Sigmoid colon (tissue), 7 donors: Measurements from ENCODE around the gene KCND3. TPM values are rescaled to one million over a fixed set of nuclear protein-coding genes. Genes with fewer than 3 reads are reported as not detected.

ENCODE experiments used
- DNase-seq: peaks from one replicate; pipeline ENCODE4 v3.0.0-alpha.2; 2019
- H3K27ac ChIP-seq, 4 donors: fragments of 200-600 bp; sonication (generic); one replicate each; pipeline ENCODE4 v1.5.1; 2016 to 2019; ENCODE audit warnings: mild to moderate bottlenecking in 1 of 4
- H3K27me3 ChIP-seq, 3 donors: fragments of 200-600 bp; sonication (generic); one replicate each; pipeline ENCODE4 v1.5.1; 2019; ENCODE audit warnings: mild to moderate bottlenecking in 1 of 3
- H3K36me3 ChIP-seq, 4 donors: fragments of 200-600 bp; sonication (generic); one replicate each; pipeline ENCODE4 v1.5.1; 2016 to 2019
- H3K4me1 ChIP-seq, 4 donors: fragments of 200-600 bp; sonication (generic); one replicate each; pipeline ENCODE4 v1.5.1; 2017 to 2019
- H3K4me3 ChIP-seq, 4 donors: fragments of 200-600 bp; sonication (generic); one replicate each; pipeline ENCODE4 v1.5.1; 2017 to 2019; ENCODE audit warnings: mild to moderate bottlenecking in 2 of 4, moderate library complexity in 1 of 4
- H3K9me3 ChIP-seq, 4 donors: fragments of 200-600 bp in 3 of 4; sonication (generic) in 3 of 4; one replicate each; pipeline versions ENCODE4 v1.5.1 to v1.6.1; 2013 to 2019
- CTCF ChIP-seq, 4 experiments: fragments of 450-650 bp in 3 of 4; fragments of 200-600 bp in 1 of 4; IDR thresholded peaks; one replicate each; pipeline ENCODE4 v1.5.1; 2016 to 2019; ENCODE audit warnings: antibody characterized with exemption in 4 of 4, mild to moderate bottlenecking in 3 of 4, moderate library complexity in 2 of 4
- EP300 ChIP-seq, 4 donors: sonication (generic); formaldehyde crosslinking; IDR thresholded peaks; one replicate each; pipeline ENCODE4 v1.6.1; 2017; ENCODE audit warnings: antibody characterized with exemption in 4 of 4
- POLR2A ChIP-seq, 2 donors: fragments of 450-650 bp; IDR thresholded peaks; one replicate each; pipeline ENCODE4 v1.6.1; 2016; ENCODE audit warnings: antibody characterized with exemption in 2 of 2, mild to moderate bottlenecking in 2 of 2, moderate library complexity in 2 of 2
- POLR2AphosphoS5 ChIP-seq, 4 donors: sonication (generic); formaldehyde crosslinking; IDR thresholded peaks; one replicate each; pipeline ENCODE4 v1.6.1; 2017; ENCODE audit warnings: antibody characterized with exemption in 4 of 4
- WGBS, 2 donors: extraction: QIAGEN DNeasy Blood & Tissue Kit; methylation state at CpG; one replicate each; pipeline ENCODE4 v1.1.7; 2013; 5-methylcytosine and 5-hydroxymethylcytosine counted together
- intact Hi-C: fragments of 100-400 bp; cut with DNase I; formaldehyde crosslinking; loops from one replicate; pipeline ENCODE4 v1.15.1; 2023
- polyA plus RNA-seq, 3 donors: library from polyadenylated mRNA; stranded (reverse); fragments of 200-250 nt; gene quantifications; one replicate each; pipeline ENCODE4 v1.2.3, GENCODE V29; 2013
- total RNA-seq, 4 donors: library from RNA; depleted of rRNA; stranded (reverse); fragments of >200 nt; gene quantifications; one replicate each; pipeline ENCODE4 v1.1.0, GENCODE V29; 2016
- donor health status: healthy with polysubstance abuse.
- donor health status: Bipolar disorder and iron deficiency.
- donor health status: healthy.

Gene KCND3
- total and polyA plus RNA-seq, 7 donors: 0.23 to 18.3 (median 5.9) TPM

- intact Hi-C loops: loop anchor here (1.0 to 2.0 kb wide), 2 partner anchors 287 to 546 kb away; no protein-coding TSS in a partner anchor
- Histone ChIP-seq H3K27me3 (no peaks in the 10 kb centered on the region), H3K4me3 (no peak overlapping the region), H3K4me1 (peaks cover 0 to 6% (median 0%) of the 10 kb centered on the region in 4 donors), H3K9me3 (no peaks in the 10 kb centered on the region), H3K27ac (no peak overlapping the region), H3K36me3 (peaks cover 4 to 57% (median 10%) of the 10 kb centered on the region in 4 donors)
- TF ChIP-seq CTCF (IDR thresholded peaks at IDR 0.05) (no peak), EP300 (IDR thresholded peaks at IDR 0.05) (no peak), POLR2AphosphoS5 (IDR thresholded peaks at IDR 0.05) (no peak), POLR2A (IDR thresholded peaks at IDR 0.05) (no peak)
- DNase-seq: no peak
Observed at GRCh38 chr1:111768625-111769024, 220.8 kb downstream of the KCND3 start.

- DNase-seq: no peak
- intact Hi-C loops: loop anchor here (2.0 kb wide), 1 partner anchor 545 kb away; no protein-coding TSS in a partner anchor
- TF ChIP-seq POLR2A (IDR thresholded peaks at IDR 0.05): no peak
- TF ChIP-seq CTCF (IDR thresholded peaks at IDR 0.05): no peak
- TF ChIP-seq EP300 (IDR thresholded peaks at IDR 0.05): no peak
- TF ChIP-seq POLR2AphosphoS5 (IDR thresholded peaks at IDR 0.05): no peak
- Histone ChIP-seq H3K36me3 (peaks cover 6 to 63% (median 15%) of the 10 kb centered on the region in 4 donors), H3K4me1 (peaks cover 0 to 6% (median 0%) of the 10 kb centered on the region in 4 donors), H3K27ac (no peak overlapping the region), H3K4me3 (no peak overlapping the region), H3K27me3 (no peaks in the 10 kb centered on the region), H3K9me3 (no peaks in the 10 kb centered on the region)
Observed at GRCh38 chr1:111768023-111768422, 221.4 kb downstream of the KCND3 start.

GRCh38 chr1:111762332-111762731 lies 227.1 kb downstream of the KCND3 start:
- Histone ChIP-seq H3K36me3 (peaks cover 14 to 86% (median 27%) of the 10 kb centered on the region in 4 donors), H3K27me3 (no peaks in the 10 kb centered on the region), H3K4me3 (no peak overlapping the region), H3K27ac (no peak overlapping the region), H3K4me1 (peaks cover 0 to 5% (median under 1%) of the 10 kb centered on the region in 4 donors), H3K9me3 (no peaks in the 10 kb centered on the region)
- intact Hi-C loops: no loop called here
- WGBS, 2 donors: 96% methylated on average over 2 of the region's 2 CpGs
- TF ChIP-seq POLR2A (IDR thresholded peaks at IDR 0.05) (no peak), CTCF (IDR thresholded peaks at IDR 0.05) (no peak), EP300 (IDR thresholded peaks at IDR 0.05) (no peak), POLR2AphosphoS5 (IDR thresholded peaks at IDR 0.05) (no peak)
- no peak for DNase-seq

GRCh38 chr1:111761717-111762116 lies 227.8 kb downstream of the KCND3 start:
- H3K9me3 ChIP-seq: no peaks in the 10 kb centered on the region
- H3K36me3 ChIP-seq: peaks cover 13 to 80% (median 25%) of the 10 kb centered on the region in 4 donors
- TF ChIP-seq CTCF (IDR thresholded peaks at IDR 0.05) (no peak), POLR2AphosphoS5 (IDR thresholded peaks at IDR 0.05) (no peak), EP300 (IDR thresholded peaks at IDR 0.05) (no peak), POLR2A (IDR thresholded peaks at IDR 0.05) (no peak)
- peaks cover 0 to 11% (median 7%) of the 10 kb centered on the region in 4 donors for H3K4me1 ChIP-seq
- no peak overlapping the region for H3K4me3 ChIP-seq
- H3K27me3 ChIP-seq: no peaks in the 10 kb centered on the region
- WGBS, 2 donors: 37 to 77% methylated on average over 2 of the region's 2 CpGs
- intact Hi-C loops: no loop called here
- no peak for DNase-seq
- no peak overlapping the region for H3K27ac ChIP-seq

GRCh38 chr1:111758373-111758772 lies 231.1 kb downstream of the KCND3 start:
- Histone ChIP-seq H3K4me1 (peaks cover 0 to 21% (median 18%) of the 10 kb centered on the region in 4 donors), H3K27ac (no peak overlapping the region), H3K36me3 (peaks cover 10 to 47% (median 16%) of the 10 kb centered on the region in 4 donors), H3K27me3 (no peaks in the 10 kb centered on the region), H3K9me3 (no peaks in the 10 kb centered on the region), H3K4me3 (no peak overlapping the region)
- WGBS, 2 donors: 21 to 53% methylated on average over 2 of the region's 2 CpGs
- TF ChIP-seq CTCF (IDR thresholded peaks at IDR 0.05) (no peak), POLR2A (IDR thresholded peaks at IDR 0.05) (no peak), POLR2AphosphoS5 (IDR thresholded peaks at IDR 0.05) (no peak), EP300 (IDR thresholded peaks at IDR 0.05) (no peak)
- intact Hi-C loops: no loop called here
- DNase-seq: no peak
